Stimulated activated CD4-positive, alpha-beta T cell treated with anti-CD3 and anti-CD28 coated beads, Interleukin-1b, Interleukin-23, amount 100 ng/mL, for 4 hours (primary cell): ENCODE results near the gene HOXB1.
"Not testable (repeated sequence)": the region's sequence is repeated elsewhere in the genome, so short reads cannot be mapped to it uniquely, and the experiment has no call there.

ENCODE experiments used
- DNase-seq, 2 donors: peaks; one replicate each; pipeline ENCODE4 v3.0.0-alpha.2; 2020; ENCODE audit warnings: low read depth in 2 of 2

HOXB1 gene

DNA sequence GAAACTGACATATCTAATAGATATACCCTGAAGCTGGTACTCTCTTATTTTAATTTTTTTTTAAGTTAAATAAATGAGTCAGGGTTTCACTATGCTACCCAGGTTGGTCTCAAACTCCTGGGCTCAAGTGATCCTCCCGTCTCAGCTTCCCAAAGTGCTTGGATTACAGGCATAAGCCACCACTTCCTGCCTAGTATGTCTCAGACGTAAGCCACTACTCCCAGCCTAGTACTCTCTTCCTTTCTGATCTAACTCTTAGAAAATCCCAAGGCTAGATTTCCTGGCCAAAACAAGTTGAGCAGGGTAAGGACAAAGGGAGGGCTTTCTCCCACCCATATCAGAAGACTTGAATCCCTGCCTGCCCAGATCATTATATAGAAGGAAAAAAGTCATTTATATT, 33.7 kb downstream of the HOXB1 start:
- DNase-seq = no peak

DNA sequence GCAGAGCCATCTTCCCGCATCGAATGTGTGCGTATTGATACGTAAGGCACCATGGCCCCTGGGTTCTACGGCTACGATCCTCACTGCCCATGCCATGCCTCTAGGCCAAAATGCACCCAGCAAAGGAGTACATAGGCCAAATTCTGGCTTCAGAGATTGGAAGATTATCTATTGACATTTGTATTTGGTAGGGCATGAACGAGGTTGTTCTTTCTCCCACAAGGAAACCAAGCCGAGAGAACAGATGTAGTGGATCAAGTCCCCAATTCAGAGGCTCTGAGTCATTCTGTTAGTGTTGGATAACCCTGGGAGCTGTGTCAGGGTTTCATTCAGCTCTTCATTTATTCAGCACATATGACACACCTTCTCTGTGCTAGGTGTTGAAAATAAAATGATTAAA, 36.5 kb downstream of the HOXB1 start:
- DNase-seq = no peak

DNA sequence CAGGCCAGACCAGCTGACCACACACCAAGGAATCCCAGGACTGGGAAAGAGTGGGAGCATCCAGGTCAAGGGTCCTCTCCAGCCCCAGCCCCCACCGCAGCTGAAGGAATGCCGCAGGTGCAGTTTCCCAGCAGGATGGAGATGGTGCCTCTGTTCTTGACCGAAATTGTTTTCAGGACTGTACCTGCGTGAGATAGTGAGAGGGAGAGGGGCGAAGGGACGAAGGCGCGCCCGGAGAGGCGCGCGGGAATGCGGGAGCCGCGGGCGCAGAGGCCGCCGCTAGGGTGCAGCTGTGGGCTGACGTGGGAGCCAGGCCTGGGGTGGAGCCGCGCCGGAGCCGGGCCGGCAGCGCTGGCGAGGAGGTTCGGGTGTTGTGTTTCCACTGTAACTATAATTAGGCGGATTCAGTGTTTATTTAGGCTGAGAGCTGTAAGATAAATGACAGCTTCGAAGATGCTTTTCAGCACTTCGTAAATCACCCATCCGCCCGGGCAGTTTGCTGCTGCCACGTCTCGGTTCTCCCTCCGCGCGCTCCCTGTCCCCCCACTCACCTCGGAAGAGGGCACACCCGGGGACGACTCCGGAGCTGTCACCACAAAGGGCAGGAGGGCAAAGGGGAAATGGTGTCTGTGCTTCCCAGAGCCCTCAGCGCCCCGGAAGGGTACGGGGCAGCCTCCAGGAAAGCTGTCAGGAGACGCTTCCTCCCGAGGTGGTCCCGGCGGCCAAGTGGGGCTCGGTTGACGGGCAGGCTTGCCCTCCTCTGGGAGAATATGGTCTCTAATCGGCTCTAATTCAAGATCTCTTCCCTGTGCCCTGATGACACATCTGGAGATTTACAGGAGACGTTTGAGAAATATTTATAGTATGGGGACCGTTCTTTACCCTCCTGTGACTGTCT, 38.2 kb downstream of the HOXB1 start:
- peak; percentile 65 to 68 for DNase-seq

DNA sequence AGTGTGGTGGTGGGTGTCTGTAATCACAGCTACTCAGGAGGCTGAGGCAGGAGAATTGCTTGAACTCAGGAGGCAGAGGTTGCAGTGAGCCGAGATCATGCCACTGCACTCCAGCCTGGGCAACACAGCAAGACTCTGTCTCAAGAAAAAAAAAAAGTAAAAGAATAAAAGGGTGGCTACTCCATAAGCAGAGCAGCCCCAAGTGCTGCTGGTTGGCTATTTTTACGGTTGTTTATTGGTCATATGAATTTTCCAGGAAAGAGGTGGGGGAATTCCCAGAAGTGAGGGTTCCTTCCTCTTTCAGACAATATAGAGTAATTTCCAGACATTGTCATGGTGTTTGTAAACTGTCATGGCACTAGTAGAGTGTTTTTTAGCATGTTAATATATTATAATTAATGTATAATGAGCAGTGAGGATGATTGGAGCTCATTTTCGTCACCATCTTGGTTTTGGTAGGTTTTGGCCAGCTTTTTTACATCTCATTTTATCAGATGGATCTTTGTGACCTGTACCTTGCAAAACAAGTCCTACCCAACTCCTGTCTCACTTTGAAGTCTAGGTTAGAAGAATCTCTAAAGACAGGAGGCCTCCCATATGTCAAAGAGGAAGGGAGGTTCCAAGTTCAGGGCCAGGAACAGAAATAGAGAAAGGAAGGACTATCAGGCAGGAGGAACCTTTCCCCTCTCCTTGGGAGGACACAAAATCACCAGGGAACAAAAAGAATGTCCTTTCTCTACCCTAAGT, 39.1 kb downstream of the HOXB1 start:
- DNase-seq = no peak

DNA sequence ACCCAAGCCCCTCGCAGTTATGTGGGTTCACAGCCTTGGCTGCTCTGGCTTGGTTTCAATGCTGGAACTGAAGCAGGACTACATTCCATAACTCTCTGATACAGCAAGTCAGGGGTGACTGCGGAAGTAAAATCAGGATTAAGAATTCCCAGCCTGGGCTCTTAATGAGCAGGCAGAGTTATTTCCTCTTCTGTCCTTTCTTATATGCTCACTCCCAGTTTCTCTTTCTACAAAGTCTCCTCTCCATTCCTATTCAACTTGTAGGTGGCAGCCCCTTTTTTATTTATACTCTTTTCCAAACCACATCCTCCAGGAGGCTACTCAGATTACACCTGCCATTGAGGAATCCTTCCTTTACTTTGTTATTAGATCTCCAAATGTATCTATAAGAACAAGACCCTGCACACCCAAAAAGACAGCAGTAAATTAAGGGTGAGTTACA, 40.3 kb downstream of the HOXB1 start:
- no peak for DNase-seq

DNA sequence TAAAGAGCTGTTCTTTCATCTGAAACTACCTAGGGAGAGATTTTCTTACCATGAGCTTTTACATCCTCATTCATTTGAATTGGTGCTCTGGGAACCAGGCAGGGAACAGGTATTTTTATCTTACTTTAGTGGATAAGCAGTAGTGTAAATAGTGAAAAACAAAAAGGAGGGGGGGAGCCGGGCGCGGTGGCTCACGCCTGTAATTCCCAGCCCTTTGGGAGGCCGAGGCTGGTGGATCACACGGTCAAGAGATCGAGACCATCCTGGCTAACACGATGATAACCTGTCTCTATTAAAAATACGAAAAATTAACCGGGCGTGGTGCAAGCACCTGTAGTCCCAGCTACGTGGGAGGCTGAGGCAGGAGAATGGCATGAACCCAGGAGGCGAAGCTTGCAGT, 41.0 kb downstream of the HOXB1 start:
- no peak for DNase-seq

DNA sequence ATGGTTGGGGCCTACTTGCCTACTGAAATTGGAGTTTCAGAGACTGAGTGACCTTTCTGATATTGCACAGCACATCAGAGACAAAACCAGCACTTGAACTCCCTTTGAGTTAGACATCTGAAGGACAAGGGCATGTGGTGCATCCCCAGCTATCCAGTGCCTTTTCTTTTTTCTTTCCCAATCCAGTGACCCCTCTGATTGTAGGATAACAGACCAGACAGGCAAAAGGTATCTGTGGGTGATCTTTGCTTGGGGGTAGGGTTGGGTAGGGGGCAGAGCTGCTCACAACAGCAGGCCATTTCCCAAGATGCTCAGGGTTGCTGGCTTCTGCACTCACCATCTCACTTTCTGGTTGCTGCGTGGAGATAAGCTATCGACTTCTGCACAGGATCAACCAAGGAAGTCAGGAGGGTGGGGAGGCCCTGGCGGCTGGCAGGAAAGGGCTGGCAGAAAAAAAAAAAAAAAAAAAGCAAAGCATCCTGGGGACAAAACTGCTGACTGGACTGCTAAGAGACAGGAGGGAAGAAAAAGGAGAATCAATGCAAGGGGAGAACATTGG, 42.2 kb downstream of the HOXB1 start:
- no peak for DNase-seq

DNA sequence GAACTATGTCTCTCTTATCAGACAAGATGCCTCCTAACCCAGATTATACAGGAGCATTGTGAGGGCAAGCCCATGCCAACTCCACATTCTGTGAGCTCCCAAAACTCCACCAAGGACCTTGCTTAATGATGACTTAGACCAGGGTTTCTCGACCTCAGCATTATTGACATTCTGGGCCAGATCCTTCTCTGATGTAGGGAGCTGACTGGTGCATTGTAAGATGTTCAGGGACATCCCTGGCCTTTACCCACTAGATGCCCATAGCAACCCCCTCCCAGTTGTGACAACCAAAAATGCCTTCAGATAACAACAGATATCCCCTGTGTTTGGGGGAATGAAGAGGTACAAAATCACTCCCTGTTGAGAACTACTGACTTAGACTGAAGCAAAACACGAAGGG, 43.6 kb downstream of the HOXB1 start:
- DNase-seq = no peak

DNA sequence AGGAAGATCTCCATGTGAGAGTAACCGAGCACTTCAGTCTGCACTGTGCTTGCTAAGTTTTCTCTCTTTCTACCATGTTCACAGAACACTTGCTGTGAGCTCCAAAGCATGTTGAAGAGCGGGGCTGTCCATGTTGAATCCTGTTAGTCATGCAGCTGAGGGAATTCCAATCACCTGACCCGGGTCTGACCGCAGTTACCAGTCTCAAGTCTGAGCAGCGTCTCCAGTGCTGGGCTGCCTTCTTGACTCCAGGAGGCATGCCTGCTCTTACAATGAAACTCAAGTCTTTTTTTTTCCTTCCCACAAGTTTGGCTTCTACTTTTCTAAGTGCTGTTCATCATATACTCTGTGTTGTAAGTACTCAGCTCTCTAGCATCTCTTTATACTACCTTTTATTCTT, 44.3 kb downstream of the HOXB1 start:
- DNase-seq = no peak

DNA sequence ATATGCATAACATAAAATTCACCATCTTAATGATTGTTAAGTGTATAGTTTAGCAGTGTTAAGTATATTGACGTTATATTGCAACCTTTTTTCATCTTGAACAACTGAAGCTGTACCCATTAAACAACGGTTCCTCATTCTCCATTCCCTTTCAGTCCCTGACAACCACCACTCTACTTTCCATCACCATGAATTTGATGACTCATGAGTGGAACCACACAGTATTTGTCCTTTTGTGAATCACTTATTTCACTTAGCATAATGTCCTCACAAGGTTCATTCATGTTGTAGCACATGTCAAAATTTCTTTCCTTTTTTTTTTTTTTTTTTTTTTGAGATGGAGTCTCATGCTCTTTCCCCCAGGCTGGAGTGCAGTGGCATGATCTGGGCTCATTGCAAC, 46.0 kb downstream of the HOXB1 start:
- no peak for DNase-seq

DNA sequence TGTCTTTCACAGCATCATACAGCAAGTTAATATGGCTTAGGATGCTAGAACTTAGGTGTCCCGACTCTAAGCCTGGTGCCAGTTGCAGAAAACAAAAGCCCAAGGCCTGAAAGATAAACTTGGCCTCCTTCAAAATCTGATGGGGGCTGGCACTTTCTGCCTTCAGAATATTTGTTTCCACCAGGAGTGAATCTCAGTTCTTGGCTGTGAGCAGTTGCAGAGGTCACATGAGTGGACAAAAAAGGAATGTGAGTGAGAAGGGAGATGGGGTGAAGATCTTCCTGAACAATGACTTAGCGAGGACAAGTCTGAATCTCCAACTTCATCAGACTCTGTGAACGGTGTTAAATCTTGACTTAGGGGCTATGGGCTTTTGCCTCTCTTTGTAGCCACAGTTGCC, 46.6 kb downstream of the HOXB1 start:
- no peak for DNase-seq

DNA sequence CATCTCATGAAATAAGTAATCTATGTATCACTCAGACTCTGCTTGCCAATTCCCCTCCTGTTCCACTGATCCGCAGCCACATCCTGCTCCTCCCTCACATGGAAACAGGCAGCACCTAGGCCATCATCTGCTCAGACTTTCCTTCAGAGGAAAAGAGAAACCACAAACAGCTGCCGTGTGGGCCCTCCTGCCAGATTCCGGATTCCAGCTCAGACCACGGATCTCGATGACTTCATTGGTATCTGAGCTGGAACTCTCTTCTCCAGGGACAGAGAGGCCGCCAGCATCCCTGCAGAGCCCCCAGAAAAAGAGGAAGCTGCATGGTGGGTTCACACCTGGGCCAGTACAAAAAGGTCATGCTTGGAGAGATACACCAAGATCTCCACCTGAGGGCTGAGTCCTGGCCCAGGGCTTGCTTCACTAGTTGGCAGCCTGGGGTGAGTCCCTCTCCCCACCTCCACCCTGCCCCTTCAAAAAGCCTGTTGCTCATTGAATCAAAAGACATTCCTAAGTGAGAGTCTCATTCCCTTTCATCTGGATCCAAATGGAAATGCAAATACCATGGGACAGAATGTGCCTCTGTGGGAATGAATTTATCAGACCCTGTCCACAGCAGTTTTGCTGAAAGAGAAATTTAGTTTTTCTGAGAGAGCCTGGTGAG, 47.2 kb downstream of the HOXB1 start:
- no peak for DNase-seq

DNA sequence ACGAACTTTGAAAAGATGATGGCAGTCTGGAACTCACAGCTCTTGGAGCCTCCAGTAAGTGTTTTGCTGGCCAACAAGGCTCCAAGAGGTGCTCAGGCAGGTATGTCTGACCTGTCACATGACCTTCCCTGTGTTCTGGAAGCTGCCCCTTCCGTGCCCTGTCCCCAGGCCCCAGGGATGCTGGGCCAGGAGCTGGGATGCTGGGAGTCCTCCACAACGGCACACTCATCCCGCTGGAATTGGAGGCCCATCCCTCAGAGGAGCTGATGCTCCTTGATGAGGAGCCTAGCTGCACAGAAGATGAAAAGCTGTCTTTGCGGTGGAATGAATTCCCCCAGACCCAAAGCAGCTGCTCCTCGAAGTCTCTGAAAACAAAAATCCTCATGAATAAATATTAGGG, 47.8 kb downstream of the HOXB1 start:
- no peak for DNase-seq

DNA sequence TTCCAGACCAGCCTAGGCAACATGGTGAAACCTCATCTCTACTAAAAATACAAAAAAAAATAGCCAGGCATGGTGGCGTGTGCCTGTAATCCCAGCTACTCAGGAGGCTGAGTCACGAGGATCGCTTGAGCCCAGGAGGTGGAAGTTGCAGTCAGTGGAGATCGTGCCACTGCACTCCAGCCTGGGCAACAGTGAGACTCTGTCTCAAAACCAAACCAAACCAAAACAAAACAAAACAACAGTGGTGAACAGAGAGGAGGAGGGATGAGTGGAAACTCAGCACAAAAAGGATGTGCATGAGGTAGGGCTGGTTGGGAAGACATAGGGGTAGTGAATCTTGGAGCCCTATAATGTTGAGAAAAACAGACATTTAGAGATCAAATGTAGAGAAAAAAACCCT, 48.5 kb downstream of the HOXB1 start:
- DNase-seq = not testable (repeated sequence)

DNA sequence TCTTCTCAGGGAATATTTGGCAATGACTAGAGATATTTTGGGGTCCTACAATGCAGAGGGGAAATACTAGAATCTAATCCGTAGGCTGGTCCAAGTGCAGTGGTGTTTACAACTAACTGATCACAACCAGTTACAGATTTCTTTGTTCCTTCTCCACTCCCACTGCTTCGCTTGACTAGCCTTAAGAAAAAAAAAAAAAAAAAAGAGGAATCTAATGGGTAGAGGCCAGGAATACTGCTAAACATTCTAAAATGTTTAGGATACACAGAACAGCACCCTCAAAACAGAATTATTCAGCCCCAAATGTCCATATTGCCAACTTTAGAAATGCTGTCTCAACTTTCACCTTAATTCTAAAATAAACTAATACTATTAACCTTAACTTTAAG, 51.8 kb downstream of the HOXB1 start:
- DNase-seq = no peak
